CD1c-positive myeloid dendritic cell (primary cell): ENCODE measurements around the gene SURF6.
"Not testable (repeated sequence)": the region's sequence is repeated elsewhere in the genome, so short reads cannot be mapped to it uniquely, and the experiment has no call there.

Experiments used
- DNase-seq: peaks from one replicate; pipeline ENCODE4 v3.0.0-alpha.2; 2016; ENCODE audit errors: extremely low spot score

The SURF6 gene

DNA sequence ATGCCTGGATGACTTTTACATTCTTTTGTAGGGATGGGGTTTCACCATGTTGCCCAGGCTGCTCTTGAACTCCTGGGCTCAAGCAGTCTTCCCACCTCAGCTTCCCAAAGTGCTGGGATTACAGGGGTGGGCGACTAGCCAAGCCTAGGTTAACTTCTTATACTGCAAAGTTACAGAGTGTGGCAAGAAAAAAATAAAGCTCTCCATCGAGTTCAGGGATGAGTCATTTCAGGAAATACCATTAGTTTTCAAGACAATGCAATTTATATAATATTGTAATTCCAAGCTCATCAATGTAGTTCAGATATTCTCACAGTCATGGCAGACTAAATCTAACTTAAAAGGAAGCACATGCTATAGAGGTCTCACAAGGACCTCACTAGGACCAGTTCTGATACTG lies 49.5 kb downstream of the SURF6 start:
- DNase-seq = no peak

- no peak for DNase-seq
These were observed 50.7 kb downstream of the SURF6 start for GRCh38 chr9:133285252-133285775.

GRCh38 chr9:133284362-133284761 lies 51.6 kb downstream of the SURF6 start:
- DNase-seq = no peak

GRCh38 chr9:133283255-133284032 lies 52.5 kb downstream of the SURF6 start:
- not testable (repeated sequence) for DNase-seq

DNA sequence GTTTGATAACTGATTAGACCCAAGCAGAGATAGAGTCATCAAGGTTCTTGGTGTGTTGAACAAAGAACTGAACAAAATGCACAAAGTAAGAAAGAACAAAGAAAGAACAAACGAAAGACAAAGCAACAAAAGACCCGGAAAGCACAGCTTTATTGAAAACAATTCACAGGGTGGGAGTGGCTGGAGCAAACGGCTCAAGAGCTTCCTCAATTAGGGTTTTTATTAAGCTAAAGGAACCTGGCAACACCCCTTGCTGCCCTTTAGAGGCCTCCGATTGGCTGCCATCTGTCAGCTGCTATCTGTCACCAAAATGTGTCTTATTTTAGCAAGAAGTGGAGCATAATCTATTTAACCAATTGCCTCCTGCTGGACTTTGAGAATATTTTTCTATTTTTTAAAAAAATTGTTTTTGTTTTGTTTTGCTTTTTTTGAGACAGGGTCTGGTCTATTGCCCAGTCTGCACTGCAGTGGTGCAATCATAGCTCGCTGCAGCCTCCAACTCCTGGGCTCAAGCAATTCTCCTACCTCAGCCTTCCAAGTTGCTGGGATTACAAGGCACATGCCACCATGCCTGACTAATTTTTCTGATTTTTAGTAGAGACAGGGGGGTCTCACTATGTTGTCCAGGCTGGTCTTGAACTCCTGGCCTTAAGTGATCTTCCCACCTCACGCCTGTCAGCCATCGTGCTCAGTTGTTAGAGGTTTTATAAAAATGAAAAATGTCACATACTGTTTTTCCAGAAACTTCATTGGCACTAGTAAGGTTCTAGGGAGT lies 53.3 kb downstream of the SURF6 start:
- DNase-seq = peak; percentile 50

GRCh38 chr9:133280392-133280791 lies 55.6 kb downstream of the SURF6 start:
- DNase-seq = no peak
